Gastrocnemius medialis (tissue), 4 donors: ENCODE measurements around the gene ELMO1. TPM values are rescaled to one million over a fixed set of nuclear protein-coding genes. Genes with fewer than 3 reads are reported as not detected.
A peak's percentile ranks its signal among the peaks of the same experiment; 100 is the strongest.

Experiments used
- ATAC-seq, 2 donors: fragments of 150-250 bp; one replicate each; pipeline ENCODE4 v1.9.1; 2016
- DNase-seq, 2 donors: peaks; one replicate each; pipeline ENCODE4 v3.0.0-alpha.2; 2019
- H3K27ac ChIP-seq, 4 donors: fragments of 200-600 bp; sonication (generic); 1 replicate in 1 of 4; 2 replicates in 3 of 4; pipeline ENCODE4 v1.5.1; 2016 to 2018; ENCODE audit warnings: mild to moderate bottlenecking in 2 of 4, moderate library complexity in 1 of 4
- H3K27me3 ChIP-seq, 3 donors: fragments of 200-600 bp; sonication (generic) in 2 of 3; 1 replicate in 1 of 3; 2 replicates in 2 of 3; pipeline versions ENCODE4 v1.5.1 to v1.6.0; 2016 to 2019; ENCODE audit warnings: mild to moderate bottlenecking in 1 of 3, moderate library complexity in 1 of 3
- H3K36me3 ChIP-seq, 2 donors: fragments of 200-600 bp; sonication (generic) in 1 of 2; one replicate each; pipeline ENCODE4 v1.5.1; 2017 to 2018
- H3K4me1 ChIP-seq, 2 donors: fragments of 200-600 bp; sonication (generic) in 1 of 2; one replicate each; pipeline ENCODE4 v1.5.1; 2016 to 2017; ENCODE audit warnings: mild to moderate bottlenecking in 2 of 2
- H3K4me3 ChIP-seq, 4 donors: fragments of 200-600 bp; sonication (generic) in 3 of 4; 1 replicate in 1 of 4; 2 replicates in 3 of 4; pipeline ENCODE4 v1.5.1; 2016 to 2019; ENCODE audit warnings: mild to moderate bottlenecking in 2 of 4
- H3K9me3 ChIP-seq, 3 donors: fragments of 200-600 bp; sonication (generic) in 2 of 3; 1 replicate in 1 of 3; 2 replicates in 2 of 3; pipeline ENCODE4 v1.5.1; 2016 to 2019
- CTCF ChIP-seq, 5 experiments: fragments of 450-650 bp in 3 of 5; fragments of 200-600 bp in 2 of 5; sonication (generic) in 2 of 5; IDR thresholded peaks in 4 of 5; conservative IDR thresholded peaks in 1 of 5; 1 replicate in 4 of 5; 2 replicates in 1 of 5; pipeline ENCODE4 v1.5.1; 2016 to 2019; ENCODE audit warnings: antibody characterized with exemption in 5 of 5, mild to moderate bottlenecking in 3 of 5, moderate library complexity in 3 of 5
- POLR2A ChIP-seq, 2 donors: fragments of 450-650 bp; IDR thresholded peaks; one replicate each; pipeline ENCODE4 v1.6.1; 2017; ENCODE audit warnings: antibody characterized with exemption in 2 of 2, mild to moderate bottlenecking in 2 of 2, moderate library complexity in 2 of 2
- in situ Hi-C, 4 donors: fragments of 200-750 bp; cut with MboI; loops; one replicate each; pipeline versions ENCODE4 v1.15.0 to v1.8.0; 2017; ENCODE audit warnings: low sequenced_read_pairs in 4 of 4
- intact Hi-C: fragments of 100-400 bp; cut with DNase I; formaldehyde crosslinking; loops from one replicate; pipeline ENCODE4 v1.15.1; 2023; ENCODE audit warnings: low total_unique reads
- total RNA-seq, 4 donors: library from RNA; depleted of rRNA; stranded (reverse); fragments of >200 nt; gene quantifications; one replicate each; pipeline versions ENCODE4 v1.1.0 to v1.2.3, GENCODE V29; 2016

ELMO1 gene
- total RNA-seq, 4 donors from 2014 or later, result 8.4 to 18.9 (median 14.6) TPM

GRCh38 chr7:37215290-37215923 lies 233.3 kb downstream of the ELMO1 start:
- H3K27ac ChIP-seq, result no peak overlapping the region
- ATAC-seq (no peak), DNase-seq (no peak)
- in situ Hi-C loops, result loop anchor here in 1 of 4 donors (25.0 kb wide), 1 partner anchor 622 kb away; the partner anchor contains the start of gene NME8
- no peaks in the 10 kb centered on the region for H3K27me3 ChIP-seq
- H3K4me1 ChIP-seq, result peaks cover 0 to 7% of the 10 kb centered on the region in 2 donors
- H3K4me3 ChIP-seq, result no peak overlapping the region
- intact Hi-C loops, result loop anchor here (10.0 kb wide), 1 partner anchor 69 kb away; no protein-coding TSS in a partner anchor
- H3K9me3 ChIP-seq, result no peaks in the 10 kb centered on the region
- no peak for TF ChIP-seq POLR2A (IDR thresholded peaks at IDR 0.05)
- TF ChIP-seq CTCF (IDR thresholded peaks at IDR 0.05 in 4 of 5, conservative IDR thresholded peaks at IDR 0.05 in 1 of 5), result no peak
- no peaks in the 10 kb centered on the region for H3K36me3 ChIP-seq

GRCh38 chr7:37212556-37212955 lies 236.1 kb downstream of the ELMO1 start:
- in situ Hi-C loops (loop anchor here in 1 of 4 donors (25.0 kb wide), 1 partner anchor 625 kb away; the partner anchor contains the start of gene NME8), intact Hi-C loops (loop anchor here (10.0 kb wide), 1 partner anchor 72 kb away; no protein-coding TSS in a partner anchor)
- no peak for TF ChIP-seq POLR2A (IDR thresholded peaks at IDR 0.05)
- TF ChIP-seq CTCF (IDR thresholded peaks at IDR 0.05 in 4 of 5, conservative IDR thresholded peaks at IDR 0.05 in 1 of 5), result no peak
- Histone ChIP-seq H3K9me3 (no peaks in the 10 kb centered on the region), H3K4me3 (no peak overlapping the region), H3K27ac (peak overlapping the region in 2 of 4 donors; percentile 58 to 61), H3K27me3 (no peaks in the 10 kb centered on the region), H3K36me3 (no peaks in the 10 kb centered on the region), H3K4me1 (peaks cover 12 to 18% of the 10 kb centered on the region in 2 donors)
- no peak for ATAC-seq
- DNase-seq, result no peak

- no peak for DNase-seq
- no peaks in the 10 kb centered on the region for H3K36me3 ChIP-seq
- H3K9me3 ChIP-seq, result no peaks in the 10 kb centered on the region
- H3K27me3 ChIP-seq, result no peaks in the 10 kb centered on the region
- in situ Hi-C loops (loop anchor here in 1 of 4 donors (25.0 kb wide), 1 partner anchor 625 kb away; the partner anchor contains the start of gene NME8), intact Hi-C loops (loop anchor here (10.0 kb wide), 1 partner anchor 73 kb away; no protein-coding TSS in a partner anchor)
- no peak for ATAC-seq
- peak overlapping the region; percentile 33 to 61 (median 58) for H3K27ac ChIP-seq
- H3K4me1 ChIP-seq, result peaks cover 12 to 18% of the 10 kb centered on the region in 2 donors
- TF ChIP-seq CTCF (IDR thresholded peaks at IDR 0.05 in 4 of 5, conservative IDR thresholded peaks at IDR 0.05 in 1 of 5), result no peak
- TF ChIP-seq POLR2A (IDR thresholded peaks at IDR 0.05), result no peak
- H3K4me3 ChIP-seq, result no peak overlapping the region
These were observed 236.6 kb downstream of the ELMO1 start for GRCh38 chr7:37212051-37212450.

GRCh38 chr7:37211097-37211880 lies 237.4 kb downstream of the ELMO1 start:
- Histone ChIP-seq H3K9me3 (no peaks in the 10 kb centered on the region), H3K27me3 (no peaks in the 10 kb centered on the region), H3K36me3 (no peaks in the 10 kb centered on the region), H3K27ac (peak overlapping the region; percentile 33 to 61 (median 58)), H3K4me1 (peaks cover 12 to 18% of the 10 kb centered on the region in 2 donors), H3K4me3 (no peak overlapping the region)
- in situ Hi-C loops, result loop anchor here in 1 of 4 donors (25.0 kb wide), 1 partner anchor 626 kb away; the partner anchor contains the start of gene NME8
- intact Hi-C loops, result loop anchor here (10.0 kb wide), 1 partner anchor 74 kb away; no protein-coding TSS in a partner anchor
- peak; percentile 65 to 70 for ATAC-seq
- DNase-seq, result peak; percentile 19 to 43
- TF ChIP-seq CTCF (IDR thresholded peaks at IDR 0.05 in 4 of 5, conservative IDR thresholded peaks at IDR 0.05 in 1 of 5), result no peak
